Stimulated activated CD4-positive, alpha-beta T cell treated with anti-CD3 and anti-CD28 coated beads, TNF-alpha, amount 100 ng/mL, for 48 hours (primary cell): ENCODE results near the gene PPP6R1.
"Not testable (repeated sequence)": the region's sequence is repeated elsewhere in the genome, so short reads cannot be mapped to it uniquely, and the experiment has no call there.

Experiments
- DNase-seq, 3 donors: peaks; one replicate each; pipeline ENCODE4 v3.0.0-alpha.2; 2020; ENCODE audit warnings: low read depth in 3 of 3

PPP6R1 gene

DNA sequence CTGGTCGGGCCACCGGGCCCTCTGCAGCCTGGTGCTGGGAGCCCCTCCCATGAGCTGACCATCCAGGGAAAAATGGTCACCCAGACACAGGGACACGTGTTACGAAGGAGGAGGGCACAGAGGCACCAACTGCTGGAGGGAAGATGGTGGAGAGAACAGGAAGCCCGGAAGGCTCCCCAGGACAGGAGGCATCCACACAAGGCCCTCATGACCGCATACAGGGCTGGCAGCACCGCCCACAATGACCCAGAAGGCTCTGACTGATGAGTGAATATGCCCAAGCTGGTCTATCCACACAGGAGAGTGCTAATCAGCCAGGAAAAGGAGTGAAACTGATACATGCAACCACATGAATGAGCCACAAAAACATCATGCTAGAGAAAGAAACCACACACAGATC, 16.3 kb downstream of the PPP6R1 start:
- no peak for DNase-seq

DNA sequence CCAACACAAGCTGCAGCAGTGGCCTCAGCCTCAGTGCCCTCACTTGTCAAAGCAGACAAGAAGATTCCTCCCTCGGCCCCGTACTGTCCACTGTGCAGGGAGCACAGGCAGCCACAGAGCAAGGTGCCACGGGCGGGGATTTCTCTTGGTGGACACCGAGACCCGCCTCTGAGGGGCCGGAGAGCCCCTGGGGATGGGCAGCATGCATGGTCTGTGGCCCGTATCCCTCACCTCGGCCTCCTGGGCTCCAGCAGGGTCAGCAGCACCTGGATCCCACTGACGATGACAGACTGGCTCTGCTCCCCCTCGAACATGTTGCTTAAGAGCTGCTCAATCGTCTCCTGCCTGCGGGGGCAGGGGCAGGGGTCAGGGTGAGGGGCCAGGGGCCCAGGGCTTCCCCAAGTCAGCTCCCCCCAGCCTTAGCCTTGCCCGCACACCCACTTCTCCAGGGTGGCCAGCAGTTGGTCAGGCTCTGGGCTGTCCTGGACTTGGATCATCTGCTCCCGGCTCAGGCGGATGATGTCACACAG, 16.8 kb downstream of the PPP6R1 start:
- DNase-seq = no peak

DNA sequence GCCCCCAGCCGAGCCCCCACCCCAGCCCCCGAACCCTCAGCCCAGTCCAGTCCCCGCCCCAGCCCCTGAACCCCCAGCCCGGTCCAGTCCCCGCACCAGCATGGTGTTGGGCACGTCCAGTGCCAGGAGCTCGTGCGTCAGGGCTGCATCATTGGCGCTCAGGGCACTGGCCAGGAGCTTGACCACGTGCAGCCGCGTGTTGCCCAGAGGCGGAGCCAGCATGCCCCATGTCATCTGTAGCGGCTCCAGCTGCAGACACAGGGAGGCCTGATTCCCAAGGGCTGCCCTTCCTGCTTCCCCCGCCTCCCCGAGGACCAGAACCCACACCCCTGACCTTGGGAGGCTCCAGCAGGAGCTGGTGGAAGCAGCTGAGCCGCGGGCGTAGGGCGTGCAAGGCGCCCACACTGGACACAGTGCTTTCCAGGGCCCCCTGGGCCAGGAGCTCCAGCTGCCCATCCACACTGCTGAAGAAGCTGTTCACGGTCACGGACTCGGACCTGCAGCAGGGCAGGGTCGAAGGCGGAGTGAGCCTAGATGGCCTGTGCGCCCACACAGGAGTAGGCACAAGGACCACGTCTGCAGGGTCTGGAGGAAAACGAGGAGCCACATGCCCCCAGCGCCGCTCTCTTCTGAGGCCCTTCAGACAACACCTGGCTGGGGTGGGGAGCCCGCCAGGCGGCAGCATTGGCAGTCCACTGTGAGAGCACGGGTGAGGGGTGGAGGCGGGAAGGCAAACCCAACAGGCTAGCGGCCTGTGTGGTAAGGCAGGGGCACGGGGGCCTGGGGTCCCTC, 17.5 kb downstream of the PPP6R1 start:
- no peak for DNase-seq

DNA sequence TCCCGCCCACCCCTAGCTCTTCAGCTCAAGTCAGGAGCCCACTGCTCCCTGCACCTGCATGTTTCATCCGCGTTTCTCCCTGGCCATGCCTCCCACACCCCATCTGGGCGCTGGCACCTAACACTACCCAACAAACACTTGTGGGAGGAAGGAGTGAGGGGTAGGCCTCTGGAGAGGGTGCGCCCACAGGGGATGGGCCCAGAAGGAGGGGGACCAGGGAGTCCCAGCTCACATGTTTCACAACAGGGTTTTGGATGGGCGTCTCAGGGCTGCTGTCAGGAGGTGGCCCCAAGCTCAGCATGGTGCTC, 18.1 kb downstream of the PPP6R1 start:
- no peak for DNase-seq

DNA sequence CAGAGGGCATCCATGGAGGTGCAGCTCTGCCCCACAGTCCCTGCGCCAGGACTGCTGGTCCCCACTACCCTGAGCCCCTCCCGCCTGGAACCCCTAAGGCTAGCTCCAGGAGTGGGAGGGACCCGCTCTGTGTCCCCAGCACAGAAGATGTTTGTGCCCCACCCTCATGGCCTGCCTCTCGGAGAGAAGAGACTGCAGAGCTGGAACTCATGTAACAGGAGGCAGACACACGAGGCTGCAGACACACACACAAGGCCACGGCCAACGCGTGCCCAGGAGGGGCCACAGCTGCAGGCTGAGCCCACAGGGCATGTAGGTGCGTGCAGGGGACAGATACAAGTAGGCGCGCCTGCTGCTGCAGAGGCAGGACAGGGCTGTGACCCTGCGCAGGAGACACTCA, 19.8 kb downstream of the PPP6R1 start:
- no peak for DNase-seq

DNA sequence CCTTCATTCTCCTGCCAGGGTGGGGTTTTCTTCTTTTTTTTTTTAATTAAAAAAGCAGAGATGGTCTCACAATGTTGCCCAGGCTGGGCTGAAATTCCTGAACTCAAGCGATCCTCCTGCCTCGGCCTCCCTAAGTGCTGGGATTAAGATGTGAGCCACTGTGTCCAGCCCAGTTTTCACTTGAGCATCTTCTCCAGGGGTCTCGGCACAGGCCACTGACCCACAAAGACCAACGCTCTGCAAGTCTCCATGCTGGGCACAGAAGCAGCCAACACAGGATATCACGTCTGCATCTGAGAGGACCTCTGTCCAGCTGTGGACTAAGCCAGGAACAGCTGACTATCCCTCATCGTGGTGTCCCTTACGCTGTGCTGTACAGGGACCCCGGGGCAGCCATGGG, 20.8 kb downstream of the PPP6R1 start:
- DNase-seq = no peak

DNA sequence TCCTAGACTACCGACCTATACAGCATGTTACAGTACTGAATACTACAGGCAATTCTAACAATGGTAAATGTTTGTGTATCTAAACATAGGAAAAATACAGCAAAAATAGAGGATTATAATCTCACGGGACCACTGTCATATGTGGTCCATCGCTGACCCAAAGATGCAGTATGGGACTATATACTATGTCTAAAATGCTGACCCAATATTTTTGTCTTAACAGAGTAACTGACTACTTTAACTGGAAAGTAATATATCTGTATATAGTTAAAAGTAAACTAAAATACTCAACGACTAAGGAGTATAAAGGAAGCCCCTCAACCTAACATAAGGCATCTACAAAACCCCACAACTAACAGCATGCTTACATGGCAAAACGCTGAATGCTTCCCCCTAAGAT, 25.8 kb downstream of the PPP6R1 start:
- DNase-seq = no peak

DNA sequence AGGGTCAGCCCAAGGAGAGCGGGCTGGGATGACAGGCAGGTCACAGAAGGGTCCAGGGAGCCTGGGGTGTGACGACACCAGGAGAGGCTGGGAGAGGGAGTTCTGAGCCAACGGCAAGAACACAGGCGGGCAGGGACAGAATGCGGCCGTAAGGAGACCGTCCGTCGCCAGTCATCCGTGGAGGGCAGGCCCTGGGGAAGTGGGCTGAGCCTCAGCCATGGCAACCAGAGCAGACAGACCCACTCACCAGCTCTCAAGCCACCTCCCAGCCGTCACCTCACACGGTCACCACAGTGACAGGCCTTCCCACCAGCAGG, 26.6 kb downstream of the PPP6R1 start:
- no peak for DNase-seq

DNA sequence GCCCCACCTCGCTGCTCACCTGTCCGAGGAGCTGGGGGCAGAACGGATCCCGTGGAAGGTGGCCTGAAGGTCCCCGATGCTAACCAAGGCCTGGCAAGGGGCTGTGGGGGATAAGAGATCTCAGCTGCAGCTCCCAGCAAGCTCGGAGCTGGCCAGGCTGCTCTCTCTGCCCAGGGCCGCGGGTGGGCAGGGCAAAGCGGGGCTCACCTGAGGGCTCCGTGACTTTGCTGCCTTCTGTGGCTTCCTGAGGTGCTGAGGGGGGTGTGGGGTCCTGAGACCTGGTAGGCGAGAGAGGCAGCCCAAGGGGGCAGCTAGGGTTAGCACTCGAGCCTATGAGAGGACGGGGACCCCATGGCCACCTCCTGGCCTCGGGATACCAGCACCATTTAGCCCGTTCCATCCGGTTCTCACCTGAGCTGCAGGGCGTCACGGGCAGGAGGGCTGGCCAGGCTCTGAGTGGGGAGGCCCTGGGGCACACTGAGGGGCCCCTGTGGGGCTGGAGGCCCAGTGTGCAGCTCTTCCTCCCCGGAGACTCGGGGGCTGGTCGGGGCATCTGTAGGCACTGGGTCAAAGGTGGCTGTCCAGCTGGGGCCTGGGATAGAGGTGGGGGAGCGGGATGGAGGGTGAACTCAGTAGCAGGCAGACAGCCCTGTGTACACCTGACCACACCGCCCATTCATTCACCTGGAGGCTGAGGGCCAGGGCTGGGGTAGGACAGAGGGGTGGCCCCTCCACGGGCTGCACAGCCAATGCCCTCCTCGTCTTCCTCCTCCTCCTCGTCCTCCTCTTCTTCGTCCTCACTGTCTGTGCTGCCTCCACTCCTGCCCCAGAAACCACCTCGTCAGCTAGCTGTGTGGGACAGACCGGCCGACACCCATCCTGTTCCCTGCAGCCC, 27.2 kb downstream of the PPP6R1 start:
- no peak for DNase-seq

DNA sequence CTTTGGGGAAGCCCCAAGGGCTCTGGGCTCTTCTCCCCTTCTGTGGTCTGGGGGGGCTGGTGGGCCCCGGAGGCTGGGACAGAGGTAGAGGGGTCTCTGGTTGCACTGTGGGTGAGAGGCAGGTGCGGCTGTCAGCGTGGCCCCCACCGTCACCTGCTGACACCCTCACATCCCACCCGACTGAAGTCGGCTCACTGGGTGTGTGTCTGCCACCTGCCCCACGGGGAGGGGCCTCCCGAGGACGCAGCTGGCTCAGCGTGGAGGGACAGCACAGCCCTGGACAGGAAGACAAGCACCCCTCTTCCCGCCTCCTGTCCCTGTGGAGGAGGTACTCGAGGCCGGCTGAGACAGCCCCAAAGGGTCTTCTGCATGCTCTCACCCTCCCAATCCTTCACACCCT, 28.0 kb downstream of the PPP6R1 start:
- no peak for DNase-seq

DNA sequence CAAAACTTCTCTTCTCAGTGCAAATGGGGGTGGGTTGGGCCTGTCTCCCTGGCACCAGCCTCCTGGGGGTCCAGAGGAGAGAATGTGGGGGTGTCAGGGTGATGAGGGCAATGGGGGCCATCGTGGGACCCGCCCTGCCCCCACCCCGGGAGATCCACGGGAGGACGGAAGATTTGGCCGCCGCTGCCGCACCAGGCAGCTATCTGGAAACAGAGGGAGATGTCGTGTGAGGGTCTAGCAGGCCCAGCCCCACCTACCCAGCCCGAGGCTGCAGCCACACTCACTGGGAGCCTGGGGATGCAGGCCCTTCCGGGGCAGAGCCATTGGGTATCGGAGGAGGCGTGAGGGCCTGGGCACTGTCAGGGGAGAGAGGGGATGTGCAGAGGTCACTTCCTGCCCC, 28.5 kb downstream of the PPP6R1 start:
- DNase-seq = no peak

DNA sequence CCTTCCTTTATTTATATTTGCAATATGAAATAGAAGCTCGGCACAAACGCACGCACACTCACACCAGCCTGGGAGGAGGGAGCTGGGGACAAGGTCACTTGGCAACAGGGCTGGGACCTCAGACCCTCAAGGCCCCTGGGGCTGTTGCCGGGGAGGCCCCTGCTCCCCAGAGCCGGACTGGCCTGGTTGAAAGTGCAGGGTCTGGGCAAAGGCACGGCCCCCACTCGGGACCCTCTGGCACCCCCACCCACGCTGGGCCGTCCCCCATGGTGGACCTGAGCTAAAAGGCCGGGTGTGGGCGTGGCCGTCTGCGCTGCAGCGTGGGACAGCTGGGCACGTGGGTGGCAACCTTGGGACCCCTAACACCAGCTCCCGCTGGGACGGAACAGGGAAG, 29.0 kb downstream of the PPP6R1 start:
- DNase-seq = no peak

DNA sequence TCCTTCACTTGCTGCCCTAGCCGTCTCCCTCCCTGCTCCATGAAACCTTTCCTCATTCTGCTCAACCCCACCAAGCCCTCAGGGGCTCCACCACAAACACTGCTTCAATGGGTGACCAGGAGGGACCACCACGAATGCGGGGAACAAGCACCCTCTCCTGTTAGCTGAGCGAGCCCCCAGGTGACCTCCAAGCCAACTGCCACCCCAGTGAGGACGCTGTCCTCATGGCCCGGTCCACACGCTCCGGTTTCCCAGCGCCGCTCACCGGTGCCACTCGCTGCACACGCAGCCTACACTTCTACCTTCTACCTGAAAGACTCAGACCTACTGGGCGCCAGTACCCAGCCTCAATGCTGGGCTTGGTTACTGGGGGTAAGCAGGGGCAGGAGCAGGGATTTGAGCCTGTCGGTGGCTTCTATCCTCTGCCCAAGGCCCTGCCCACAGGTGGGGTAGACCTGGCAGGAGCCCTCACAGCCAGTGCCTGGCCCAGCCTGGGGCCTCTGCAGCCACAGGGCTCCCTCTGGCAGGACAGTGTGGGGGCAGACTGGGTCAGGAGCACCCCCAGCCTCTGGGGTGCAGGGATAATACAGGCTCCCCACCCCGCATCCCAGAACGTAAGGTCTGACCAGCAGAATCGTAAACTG, 29.6 kb downstream of the PPP6R1 start:
- no peak for DNase-seq

DNA sequence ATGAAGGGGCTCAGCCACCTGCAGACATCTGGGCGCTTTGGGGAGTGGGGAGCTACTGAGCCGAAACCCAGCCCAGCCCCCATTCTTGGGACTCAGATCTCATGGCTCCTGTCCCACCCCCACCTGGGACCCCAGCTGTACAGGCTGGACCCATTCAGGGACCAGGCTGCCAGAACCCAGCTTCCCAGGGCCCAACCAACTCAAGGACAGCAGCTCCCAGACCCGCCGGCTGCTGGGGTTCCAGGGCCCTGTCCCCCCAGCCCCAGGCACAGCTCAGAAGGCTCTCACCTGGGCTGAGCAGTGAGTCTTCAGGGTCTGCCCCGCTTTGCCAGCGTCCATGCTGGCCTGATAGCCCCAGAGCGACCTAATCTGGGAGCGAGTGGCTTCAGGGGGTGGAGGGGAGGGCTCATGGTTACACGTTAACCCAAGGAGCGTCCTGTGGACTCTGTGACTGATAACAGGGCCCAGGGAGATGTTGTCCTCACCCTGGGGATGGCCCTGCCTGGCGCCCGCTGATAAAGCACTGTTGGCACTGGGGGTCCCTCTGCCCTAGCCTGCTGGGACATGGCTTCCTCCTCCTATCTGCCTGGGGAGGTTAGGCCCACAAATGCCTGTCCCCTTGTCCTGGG, 30.3 kb downstream of the PPP6R1 start, which contains the start of gene TMEM86B:
TSS of gene TMEM86B (minus strand) at position 361 of the 629 bp plus-strand sequence. CDS start at position 339, 22 bp downstream.
- DNase-seq = no peak

DNA sequence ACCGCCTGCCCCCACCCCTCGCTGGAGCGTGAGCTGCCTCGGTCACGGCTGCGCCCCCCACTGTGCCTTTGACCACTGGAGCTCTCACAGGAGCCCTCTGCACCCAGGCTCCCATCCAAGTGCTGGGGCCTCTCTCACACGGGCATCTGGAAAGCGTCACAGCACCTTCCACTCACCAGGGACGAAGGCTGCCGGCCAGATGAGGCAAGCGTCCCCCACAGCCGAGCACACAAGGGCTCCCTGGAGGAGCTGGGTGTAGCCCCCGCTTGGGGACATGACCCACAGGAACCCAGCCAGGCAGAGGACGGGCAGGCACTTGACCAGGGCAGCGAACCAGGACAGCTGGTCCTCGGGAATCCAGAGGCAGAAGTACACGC, 30.8 kb downstream of the PPP6R1 start:
- no peak for DNase-seq

DNA sequence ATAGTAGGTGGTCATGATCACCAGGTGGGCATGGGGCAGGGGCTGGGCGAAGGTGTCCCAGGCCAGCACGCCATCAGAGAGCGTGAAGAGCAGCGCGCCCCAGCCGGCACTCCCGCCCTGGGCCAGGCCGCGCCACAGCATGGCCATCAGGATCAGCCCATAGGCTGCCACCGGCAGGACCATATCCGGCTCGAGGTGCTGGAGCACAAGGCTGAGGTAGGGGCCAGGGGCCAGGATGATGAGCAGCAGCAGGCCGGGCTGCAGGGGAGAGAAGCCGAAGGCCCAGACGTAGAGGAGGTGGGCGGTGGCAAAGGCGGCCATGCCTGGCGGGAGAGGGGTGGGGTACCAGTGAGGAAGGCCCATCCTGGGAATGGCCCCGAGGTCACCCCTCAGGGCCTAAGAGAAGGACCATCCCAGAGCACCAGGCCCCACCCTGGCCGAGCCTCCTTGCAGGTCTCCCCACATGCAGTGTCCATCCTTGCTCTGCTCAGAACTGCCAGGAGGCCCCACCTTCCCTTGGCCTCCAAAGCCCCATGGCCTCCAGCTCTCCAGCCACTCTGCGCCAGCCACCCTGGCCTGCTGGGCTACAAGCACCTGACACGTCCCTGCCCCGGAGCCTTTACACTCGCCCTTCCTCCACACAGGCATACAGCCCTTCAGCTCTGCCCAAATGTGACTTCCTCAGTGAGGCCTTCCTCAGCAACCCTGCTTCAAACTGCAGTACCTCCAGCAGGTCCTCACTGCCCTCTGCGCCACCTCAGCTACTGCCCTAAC, 31.4 kb downstream of the PPP6R1 start:
- no peak for DNase-seq

DNA sequence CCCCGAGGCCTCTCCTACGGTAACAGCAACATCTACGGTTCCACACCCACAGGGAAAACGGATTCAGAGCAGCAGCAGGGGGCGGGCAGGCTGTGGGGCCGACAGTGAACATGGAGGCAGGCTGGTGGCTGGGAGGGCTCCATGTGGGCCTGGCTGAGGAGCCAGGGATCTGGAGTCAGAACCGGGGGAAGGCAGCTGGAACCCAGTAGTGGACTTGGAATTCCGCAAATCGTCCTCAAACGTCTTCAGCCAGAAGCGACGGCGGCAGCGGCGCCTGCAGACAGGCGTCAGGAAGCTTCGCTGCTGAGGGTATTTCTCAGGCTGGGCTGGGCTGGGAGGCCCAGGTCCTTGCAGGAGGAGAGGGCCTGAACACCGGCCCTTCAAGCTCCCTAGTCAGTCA, 32.0 kb downstream of the PPP6R1 start:
- no peak for DNase-seq

DNA sequence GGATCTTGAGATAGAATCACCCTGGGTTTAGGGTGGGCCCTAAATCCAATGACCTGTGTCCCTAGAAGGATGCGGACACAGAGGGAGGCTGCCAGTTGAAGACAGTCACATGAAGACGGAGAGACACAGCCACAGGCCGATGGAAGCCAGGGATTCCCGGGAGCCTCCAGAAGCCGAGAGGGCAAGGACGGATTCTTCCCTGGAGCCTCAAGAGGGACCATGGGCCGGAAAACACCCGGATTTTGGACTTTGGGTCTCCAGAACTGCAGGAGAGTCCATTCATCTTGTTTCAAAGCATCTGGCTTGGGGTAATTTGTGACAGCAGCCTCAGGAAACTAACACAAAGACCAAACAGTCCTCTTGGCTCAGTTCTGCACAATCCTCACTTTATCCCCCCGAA, 32.5 kb downstream of the PPP6R1 start:
- DNase-seq = no peak

DNA sequence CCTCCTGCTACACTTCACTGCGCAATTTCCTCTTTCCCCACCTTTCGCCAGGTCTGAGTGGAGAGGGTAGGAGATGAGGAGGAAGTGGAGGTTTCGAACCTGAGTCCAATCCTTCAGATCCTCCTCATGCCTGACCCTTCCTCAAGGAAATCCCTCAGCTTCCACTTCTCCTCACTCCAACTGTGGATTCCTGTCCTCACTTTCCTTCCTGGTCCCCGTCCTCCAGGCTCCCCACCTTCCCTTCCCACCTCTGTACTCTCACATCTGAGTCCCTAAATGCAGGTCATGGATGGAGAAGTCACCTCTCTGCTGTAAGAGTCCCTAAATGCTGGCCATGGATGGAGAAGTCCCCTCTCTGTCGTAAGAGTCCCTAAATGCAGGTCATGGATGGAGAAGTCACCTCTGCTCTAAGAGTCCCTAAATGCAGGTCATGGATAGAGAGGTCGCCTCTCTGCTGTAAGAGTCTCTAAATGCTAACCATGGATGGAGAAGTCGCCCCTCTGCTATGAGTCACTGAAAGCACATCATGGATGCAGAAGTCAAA, 33.3 kb downstream of the PPP6R1 start:
- DNase-seq = no peak

DNA sequence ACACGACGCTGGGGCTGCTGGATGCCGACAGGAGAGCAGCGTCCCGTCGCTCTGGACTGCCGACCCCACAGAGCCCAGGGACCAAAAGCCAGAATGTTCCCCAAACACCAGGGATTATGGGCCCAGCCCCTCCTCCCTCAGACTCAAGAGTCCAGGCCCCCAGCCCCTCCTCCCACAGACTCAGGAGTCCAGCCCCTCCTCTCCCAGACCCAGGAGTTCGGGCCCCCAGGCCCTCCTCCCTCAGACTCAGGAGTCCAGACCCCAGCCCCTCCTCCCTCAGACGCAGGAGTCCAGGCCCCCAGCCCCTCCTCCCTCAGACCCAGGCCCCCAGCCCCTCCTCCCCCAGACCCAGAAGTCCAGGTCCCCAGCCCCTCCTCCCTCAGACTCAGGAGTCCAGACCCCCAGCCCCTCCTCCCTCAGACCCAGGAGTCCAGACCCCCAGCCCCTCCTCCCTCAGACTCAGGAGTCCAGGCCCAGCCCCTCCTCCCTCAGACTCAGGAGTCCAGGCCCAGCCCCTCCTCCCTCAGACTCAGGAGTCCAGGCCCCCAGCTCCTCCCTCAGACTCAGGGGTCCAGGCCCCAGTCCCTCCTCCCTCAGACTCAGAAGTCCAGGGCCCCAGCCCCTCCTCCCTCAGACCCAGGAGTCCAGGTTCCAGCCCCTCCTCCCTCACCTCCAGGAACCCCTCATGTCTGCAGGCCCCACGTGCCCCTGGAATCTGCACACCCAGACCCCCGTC, 34.0 kb downstream of the PPP6R1 start:
- DNase-seq = not testable (repeated sequence)
